Activated T-cell treated with anti-CD3 and anti-CD28 coated beads, Interleukin-2, amount 50 U/mL, for 1 hour (primary cell): ENCODE results near the gene ACIN1.
A peak's percentile ranks its signal among the peaks of the same experiment; 100 is the strongest.

Source experiments
- DNase-seq: peaks from one replicate; pipeline ENCODE4 v3.0.0-alpha.2; 2020

ACIN1 gene

GRCh38 chr14:23104070-23104590, 9.2 kb upstream of the ACIN1 start:
- DNase-seq, result no peak

- no peak for DNase-seq
Measured at GRCh38 chr14:23103581-23103980, 8.6 kb upstream of the ACIN1 start.

GRCh38 chr14:23102801-23103200, 7.9 kb upstream of the ACIN1 start:
- no peak for DNase-seq

GRCh38 chr14:23101986-23102625, 7.2 kb upstream of the ACIN1 start:
- no peak for DNase-seq

GRCh38 chr14:23101213-23101970, 6.5 kb upstream of the ACIN1 start:
- DNase-seq, result no peak

- no peak for DNase-seq
Measured at GRCh38 chr14:23099212-23099861, 4.4 kb upstream of the ACIN1 start.

GRCh38 chr14:23097786-23098185, 2.9 kb upstream of the ACIN1 start:
- no peak for DNase-seq

- DNase-seq, result peak; percentile 87
Measured at GRCh38 chr14:23095196-23096108, 516 bp upstream of the ACIN1 start, which contains the start of gene C14orf119. C14orf119 (plus strand) TSS chr14:23095505; CDS start chr14:23097659, 2,154 bp downstream.

GRCh38 chr14:23093991-23094665, 808 bp downstream of the ACIN1 start:
- no peak for DNase-seq

GRCh38 chr14:23093526-23093925, 1.4 kb downstream of the ACIN1 start:
- DNase-seq, result no peak

GRCh38 chr14:23093104-23093503, 1.8 kb downstream of the ACIN1 start:
- DNase-seq, result no peak

- DNase-seq, result no peak
Measured at GRCh38 chr14:23091294-23092225, 3.4 kb downstream of the ACIN1 start.

- DNase-seq, result no peak
Measured at GRCh38 chr14:23090254-23090636, 4.7 kb downstream of the ACIN1 start.

GRCh38 chr14:23089498-23090253, 5.3 kb downstream of the ACIN1 start:
- no peak for DNase-seq

- DNase-seq, result no peak
Measured at GRCh38 chr14:23086565-23086964, 8.4 kb downstream of the ACIN1 start.

GRCh38 chr14:23085458-23085857, 9.5 kb downstream of the ACIN1 start:
- DNase-seq, result no peak

GRCh38 chr14:23080474-23080873, 14.5 kb downstream of the ACIN1 start:
- DNase-seq, result no peak

GRCh38 chr14:23079716-23080115, 15.2 kb downstream of the ACIN1 start:
- DNase-seq, result no peak

- DNase-seq, result no peak
Measured at GRCh38 chr14:23078692-23079116, 16.2 kb downstream of the ACIN1 start.

GRCh38 chr14:23077962-23078361, 17.0 kb downstream of the ACIN1 start:
- no peak for DNase-seq
